Activated naive CD8-positive, alpha-beta T cell treated with anti-CD3 and anti-CD28 coated beads, Interleukin-2, amount 10 ng/mL, durations not matched to agents 7 days and 5 days (primary cell): ENCODE results near the gene PRKG2. TPM values are rescaled to one million over a fixed set of nuclear protein-coding genes. Genes with fewer than 3 reads are reported as not detected.
A peak's percentile ranks its signal among the peaks of the same experiment; 100 is the strongest.
"Not testable (repeated sequence)": the region's sequence is repeated elsewhere in the genome, so short reads cannot be mapped to it uniquely, and the experiment has no call there.

ENCODE experiments used
- ATAC-seq: fragments of 150-1000 bp; cut with Tn5 transposase; one replicate; pipeline ENCODE4 v1.10.0; 2021; ENCODE audit warnings: low read depth, moderate library complexity
- POLR2A ChIA-PET: fragments of 350-600 bp; sonication (Branson Sonifier 250); formaldehyde crosslinking; loops from one replicate; lab custom pipeline; 2021; ENCODE audit warnings: antibody characterized with exemption; lab: Charles Lee
- DNase-seq: peaks from one replicate; pipeline ENCODE4 v3.0.0; 2021
- H3K27ac Mint-ChIP-seq: one replicate; pipeline ENCODE4 v1.8.0; 2022; ENCODE audit warnings: mild to moderate bottlenecking, mixed read lengths
- H3K27me3 Mint-ChIP-seq: one replicate; pipeline ENCODE4 v1.8.0; 2022; ENCODE audit warnings: mild to moderate bottlenecking, moderate library complexity, mixed read lengths
- H3K36me3 Mint-ChIP-seq: one replicate; pipeline ENCODE4 v1.8.0; 2021; ENCODE audit warnings: mild to moderate bottlenecking, mixed read lengths
- H3K4me1 Mint-ChIP-seq: one replicate; pipeline ENCODE4 v1.8.0; 2021; ENCODE audit warnings: mixed read lengths
- H3K4me3 Mint-ChIP-seq: one replicate; pipeline ENCODE4 v1.8.0; 2022; ENCODE audit warnings: mild to moderate bottlenecking, moderate library complexity, mixed read lengths
- H3K9me3 Mint-ChIP-seq: one replicate; pipeline ENCODE4 v1.8.0; 2021; ENCODE audit warnings: mixed read lengths
- total RNA-seq, 2 experiments: library from RNA; stranded (reverse); gene quantifications; one replicate each; pipeline ENCODE4 v1.2.3, GENCODE V29; 2021

PRKG2 gene
- total RNA-seq, 2 experiments from 2014 or later = 1.1 to 1.2 TPM

DNA sequence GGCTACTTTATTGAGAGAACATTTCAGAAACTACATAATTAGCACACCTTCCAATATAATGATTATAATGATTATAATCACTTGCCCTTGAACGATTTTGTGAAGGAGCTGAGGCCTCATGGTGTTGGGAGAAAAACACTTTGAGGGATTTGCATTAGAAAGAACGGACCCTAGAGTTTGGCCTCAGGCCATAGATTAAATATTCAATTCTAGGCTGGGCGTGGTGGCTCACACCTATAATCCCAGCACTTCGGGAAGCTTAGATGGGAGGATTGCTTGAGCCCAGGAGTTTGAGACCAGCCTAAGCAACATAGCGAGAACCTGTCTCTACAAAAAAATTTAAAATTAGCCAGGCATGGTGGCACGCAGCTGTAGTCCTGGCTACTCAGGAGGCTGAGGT lies 12.9 kb upstream of the PRKG2 start:
- no peak for DNase-seq
- Mint-ChIP-seq H3K27ac (no peak overlapping the region), H3K27me3 (peaks cover 4% of the 10 kb centered on the region), H3K4me1 (no peaks in the 10 kb centered on the region), H3K36me3 (no peaks in the 10 kb centered on the region), H3K9me3 (peaks cover 8% of the 10 kb centered on the region), H3K4me3 (no peak overlapping the region)
- POLR2A ChIA-PET = no interaction called here
- no peak for ATAC-seq

DNA sequence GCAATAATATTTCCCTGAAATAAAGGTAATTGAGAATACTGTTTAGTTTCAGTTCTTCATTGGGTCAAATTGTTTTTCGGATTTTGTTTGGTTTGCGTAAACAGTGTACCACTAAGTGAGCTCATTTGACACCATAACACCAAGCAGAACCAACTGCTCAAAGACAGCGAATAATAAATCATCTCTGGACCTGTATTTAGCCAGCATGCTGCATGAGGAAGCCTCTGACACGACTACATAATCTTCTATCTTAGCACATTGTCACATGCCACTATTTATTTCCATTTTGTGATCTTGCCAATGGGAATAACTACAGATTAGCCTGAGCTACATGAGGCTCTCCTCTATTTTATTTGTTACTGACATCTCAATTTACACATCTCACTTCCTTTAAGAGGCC lies 12.1 kb upstream of the PRKG2 start:
- peaks cover 6% of the 10 kb centered on the region for H3K9me3 Mint-ChIP-seq
- H3K36me3 Mint-ChIP-seq = no peaks in the 10 kb centered on the region
- no peaks in the 10 kb centered on the region for H3K4me1 Mint-ChIP-seq
- H3K27ac Mint-ChIP-seq = no peak overlapping the region
- no peak overlapping the region for H3K4me3 Mint-ChIP-seq
- DNase-seq = no peak
- peaks cover 4% of the 10 kb centered on the region for H3K27me3 Mint-ChIP-seq
- ATAC-seq = no peak
- POLR2A ChIA-PET = no interaction called here

DNA sequence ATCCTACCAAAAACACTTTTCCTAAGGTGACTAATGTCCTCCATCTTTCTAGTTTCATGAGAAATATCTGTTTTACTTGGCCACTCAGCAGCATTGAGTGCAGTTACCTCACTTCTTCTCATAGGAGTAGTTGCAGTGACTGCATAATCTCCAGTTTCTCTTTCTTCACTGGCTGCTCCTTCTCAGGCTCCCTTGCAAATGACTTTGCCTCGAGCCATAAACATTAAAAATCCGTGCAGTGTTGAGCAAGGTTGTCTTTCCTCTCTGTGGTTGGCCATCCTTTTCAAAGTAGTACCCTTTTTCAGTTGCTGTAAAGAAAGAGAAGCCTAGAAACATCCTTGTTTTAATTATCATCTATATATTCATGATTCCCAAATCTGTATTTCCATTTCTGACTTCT lies 10.2 kb upstream of the PRKG2 start:
- no peaks in the 10 kb centered on the region for H3K9me3 Mint-ChIP-seq
- no peak for DNase-seq
- no peak overlapping the region for H3K4me3 Mint-ChIP-seq
- ATAC-seq = no peak
- peaks cover 3% of the 10 kb centered on the region for H3K27me3 Mint-ChIP-seq
- POLR2A ChIA-PET = no interaction called here
- no peak overlapping the region for H3K27ac Mint-ChIP-seq
- no peaks in the 10 kb centered on the region for H3K4me1 Mint-ChIP-seq
- no peaks in the 10 kb centered on the region for H3K36me3 Mint-ChIP-seq

DNA sequence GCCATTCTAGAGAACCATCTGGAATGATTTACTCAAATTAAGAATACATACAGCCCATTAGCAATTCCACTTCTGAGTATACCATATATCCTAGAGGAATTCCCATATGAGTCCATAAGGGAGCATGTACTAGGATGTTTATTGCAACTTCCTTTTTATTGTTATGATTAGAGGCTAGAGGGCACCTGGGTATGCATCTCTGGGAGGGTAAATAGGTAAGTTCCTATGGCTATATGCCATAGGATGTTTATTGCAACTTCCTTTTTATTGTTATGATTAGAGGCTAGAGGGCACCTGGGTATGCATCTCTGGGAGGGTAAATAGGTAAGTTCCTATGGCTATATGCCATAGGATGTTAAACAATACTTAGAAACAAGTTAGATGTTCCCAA lies 7.1 kb upstream of the PRKG2 start:
- POLR2A ChIA-PET, H3K36me3 Mint-ChIP-seq, ATAC-seq, H3K4me1 Mint-ChIP-seq, H3K4me3 Mint-ChIP-seq, H3K27ac Mint-ChIP-seq, H3K9me3 Mint-ChIP-seq, DNase-seq: not testable (repeated sequence)
- H3K27me3 Mint-ChIP-seq = peaks cover 12% of the 10 kb centered on the region

DNA sequence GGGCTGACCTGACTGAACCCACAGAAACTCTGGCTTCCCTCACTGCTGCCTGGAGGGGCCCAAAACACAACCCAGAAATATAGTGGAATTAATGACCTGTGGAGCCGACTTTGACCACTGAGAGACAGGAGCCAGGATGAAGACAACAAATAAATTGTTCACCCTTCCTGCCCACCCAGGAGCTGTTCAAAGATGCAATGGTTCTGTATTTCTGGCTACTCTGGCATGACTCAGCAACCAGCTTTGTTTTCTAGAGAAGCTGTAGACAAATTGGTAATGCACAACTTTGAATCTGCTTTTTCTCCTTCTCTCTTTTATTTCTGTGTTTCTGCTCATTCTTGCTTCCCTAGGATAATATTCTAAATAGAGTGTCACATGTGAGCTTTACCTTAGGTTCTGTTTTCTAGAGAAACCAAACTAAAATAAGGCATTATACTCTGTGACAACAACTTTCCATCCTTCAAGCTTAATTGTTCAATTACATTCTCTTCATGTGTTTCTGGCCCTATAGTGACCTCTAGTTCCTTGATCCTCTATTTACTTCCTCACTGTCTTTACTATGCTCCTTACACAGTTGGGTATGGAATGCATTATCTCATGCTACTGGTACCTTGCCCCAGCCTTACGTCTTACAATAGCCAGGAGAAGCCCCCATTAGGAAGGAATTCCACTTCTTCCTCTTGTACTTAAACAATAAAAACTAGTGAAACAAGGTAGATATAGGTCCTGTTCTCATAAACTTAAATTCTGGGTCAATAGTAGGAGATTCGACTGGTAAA lies 6.5 kb upstream of the PRKG2 start:
- POLR2A ChIA-PET = no interaction called here
- Mint-ChIP-seq H3K27ac (no peak overlapping the region), H3K4me1 (no peaks in the 10 kb centered on the region), H3K27me3 (peaks cover 14% of the 10 kb centered on the region), H3K9me3 (no peaks in the 10 kb centered on the region), H3K36me3 (no peaks in the 10 kb centered on the region), H3K4me3 (no peak overlapping the region)
- ATAC-seq = no peak
- DNase-seq = no peak

DNA sequence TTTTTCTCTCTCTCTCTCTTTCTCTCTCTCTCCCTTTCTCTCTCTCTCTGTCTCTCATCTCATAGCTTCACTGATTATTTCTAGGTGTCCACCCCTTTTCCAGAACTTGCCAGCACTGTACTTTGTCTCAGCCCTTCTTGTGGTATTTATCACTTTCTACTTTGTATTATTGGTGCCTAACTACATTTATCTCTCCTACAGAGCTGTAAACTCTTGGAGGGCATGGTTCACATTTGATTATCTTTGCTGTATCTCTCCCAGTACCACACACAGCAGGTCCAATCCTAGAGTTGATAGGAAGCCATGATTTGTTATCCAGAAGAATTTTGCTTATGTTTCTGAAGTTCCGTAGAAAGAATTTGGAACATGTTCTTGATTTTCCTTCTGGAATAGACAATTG lies 5.2 kb upstream of the PRKG2 start:
- POLR2A ChIA-PET = no interaction called here

DNA sequence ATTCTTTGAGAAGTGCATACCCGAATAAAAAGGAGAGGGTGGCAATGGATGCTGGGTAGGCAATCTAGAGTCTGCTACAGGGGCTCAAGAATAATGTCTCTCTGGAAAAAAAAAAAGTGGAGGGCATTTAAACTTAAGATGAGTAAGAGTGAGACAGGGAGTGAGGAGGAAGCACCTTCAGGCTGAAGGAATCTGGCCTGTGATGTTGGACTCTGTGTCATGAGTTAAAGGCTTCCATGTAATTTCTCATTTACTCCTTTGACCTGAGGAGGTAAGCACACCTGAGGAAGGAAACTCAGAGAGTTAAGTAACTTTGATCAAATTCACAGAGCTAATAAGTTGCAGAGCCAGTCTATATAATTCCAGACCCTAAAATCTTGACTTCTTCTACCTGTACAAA lies 3.2 kb upstream of the PRKG2 start:
- Mint-ChIP-seq H3K27ac (no peak overlapping the region), H3K4me3 (no peak overlapping the region), H3K9me3 (no peaks in the 10 kb centered on the region), H3K4me1 (peaks cover 8% of the 10 kb centered on the region), H3K27me3 (peaks cover 25% of the 10 kb centered on the region), H3K36me3 (no peaks in the 10 kb centered on the region)
- no peak for ATAC-seq
- DNase-seq = no peak
- POLR2A ChIA-PET = no interaction called here

More for the DNA sequence above, 5.2 kb upstream of the PRKG2 start:
- DNase-seq (no peak), ATAC-seq (no peak)
- no peaks in the 10 kb centered on the region for H3K9me3 Mint-ChIP-seq
- H3K36me3 Mint-ChIP-seq = no peaks in the 10 kb centered on the region
- peaks cover 26% of the 10 kb centered on the region for H3K27me3 Mint-ChIP-seq
- H3K4me1 Mint-ChIP-seq = peaks cover 5% of the 10 kb centered on the region
- no peak overlapping the region for H3K4me3 Mint-ChIP-seq
- no peak overlapping the region for H3K27ac Mint-ChIP-seq

DNA sequence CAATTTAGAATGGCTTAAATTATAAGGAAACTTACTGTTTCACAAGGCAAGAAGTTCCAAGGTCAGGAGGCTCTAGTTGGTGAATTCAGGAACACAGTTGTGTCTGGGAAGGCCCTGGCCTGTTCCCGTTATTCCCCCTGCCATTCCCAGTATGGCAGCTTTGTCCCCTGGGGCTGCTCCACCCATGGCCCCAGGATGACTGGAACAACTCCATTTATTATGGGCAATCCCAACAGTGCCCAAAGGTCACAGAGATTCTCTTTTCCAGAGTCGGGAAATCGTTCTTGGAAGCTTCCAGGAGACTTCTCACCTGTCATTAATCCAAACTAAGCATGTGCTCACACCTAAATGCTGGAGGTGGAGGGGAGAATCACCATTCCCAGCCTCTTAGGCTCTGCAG lies 2.8 kb upstream of the PRKG2 start:
- Mint-ChIP-seq H3K4me1 (peaks cover 8% of the 10 kb centered on the region), H3K27ac (no peak overlapping the region)
- no peak for ATAC-seq

DNA sequence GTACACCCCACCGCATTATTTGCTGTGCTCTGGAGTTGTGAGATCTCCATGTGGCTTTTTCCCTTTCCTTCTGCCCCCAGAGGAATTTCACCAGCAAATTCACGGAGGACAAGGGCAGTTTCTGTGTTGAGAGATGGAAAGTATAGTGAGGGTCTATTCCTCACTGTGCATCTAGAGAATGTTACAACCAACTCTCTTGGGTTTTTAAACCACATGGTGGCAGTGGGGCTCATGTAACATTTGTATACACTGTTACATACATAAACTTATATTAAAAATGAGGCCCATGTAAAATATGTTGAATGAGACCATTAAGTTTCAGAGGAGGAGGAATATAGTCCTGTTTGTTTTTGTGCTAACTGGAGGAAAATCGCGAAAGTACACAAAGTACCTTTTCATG lies 909 bp upstream of the PRKG2 start:
- H3K4me3 Mint-ChIP-seq = no peak overlapping the region

More for the DNA sequence above, 2.8 kb upstream of the PRKG2 start:
- Mint-ChIP-seq H3K9me3 (no peaks in the 10 kb centered on the region), H3K36me3 (no peaks in the 10 kb centered on the region), H3K27me3 (peaks cover 25% of the 10 kb centered on the region), H3K4me3 (no peak overlapping the region)
- POLR2A ChIA-PET = no interaction called here
- no peak for DNase-seq

DNA sequence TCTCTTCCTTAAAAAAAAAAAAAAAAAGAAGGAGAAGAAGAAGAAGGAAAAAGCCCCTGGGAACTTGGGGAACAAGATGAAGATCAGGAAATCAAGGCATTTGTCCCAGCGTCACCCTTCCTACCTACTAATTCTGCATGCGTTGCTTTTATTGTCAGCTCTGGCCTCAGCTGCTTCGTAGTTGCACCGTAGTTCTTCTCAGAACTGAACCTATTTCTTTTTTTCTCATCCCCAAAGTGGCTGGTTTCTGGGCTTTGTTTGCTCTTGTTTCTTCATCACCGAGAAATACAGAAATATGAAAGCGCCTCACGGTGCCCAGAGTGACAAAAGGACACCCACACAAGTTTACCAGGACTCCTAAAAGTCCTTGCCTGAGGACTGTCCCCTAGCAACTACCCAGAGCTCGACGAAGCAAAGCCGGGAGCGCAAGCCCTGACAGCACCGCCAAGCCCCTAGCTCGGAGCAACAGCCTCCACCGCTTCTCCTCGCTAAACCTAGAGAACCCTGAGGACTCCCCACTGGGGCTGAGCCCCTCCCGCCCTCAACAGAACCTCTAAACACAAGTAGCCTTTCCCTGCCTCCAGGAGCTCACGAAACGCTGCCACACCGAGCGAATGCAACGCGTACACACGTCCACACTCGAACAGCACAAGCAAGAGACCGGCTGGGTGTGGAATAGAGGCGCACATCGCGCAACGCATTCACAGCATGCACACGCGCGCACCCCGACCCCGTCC lies 710 bp downstream of the PRKG2 start:
- POLR2A ChIA-PET = no interaction called here
- Mint-ChIP-seq H3K27ac (no peak overlapping the region), H3K36me3 (no peaks in the 10 kb centered on the region), H3K4me3 (no peak overlapping the region), H3K4me1 (peaks cover 8% of the 10 kb centered on the region), H3K27me3 (peaks cover 37% of the 10 kb centered on the region), H3K9me3 (no peaks in the 10 kb centered on the region)
- DNase-seq (peak; percentile 30), ATAC-seq (peak; percentile 42)

More for the DNA sequence above, 909 bp upstream of the PRKG2 start:
- H3K36me3 Mint-ChIP-seq = no peaks in the 10 kb centered on the region
- no peaks in the 10 kb centered on the region for H3K9me3 Mint-ChIP-seq
- POLR2A ChIA-PET = no interaction called here
- peaks cover 8% of the 10 kb centered on the region for H3K4me1 Mint-ChIP-seq
- no peak for DNase-seq
- no peak for ATAC-seq
- peaks cover 34% of the 10 kb centered on the region for H3K27me3 Mint-ChIP-seq
- H3K27ac Mint-ChIP-seq = no peak overlapping the region

DNA sequence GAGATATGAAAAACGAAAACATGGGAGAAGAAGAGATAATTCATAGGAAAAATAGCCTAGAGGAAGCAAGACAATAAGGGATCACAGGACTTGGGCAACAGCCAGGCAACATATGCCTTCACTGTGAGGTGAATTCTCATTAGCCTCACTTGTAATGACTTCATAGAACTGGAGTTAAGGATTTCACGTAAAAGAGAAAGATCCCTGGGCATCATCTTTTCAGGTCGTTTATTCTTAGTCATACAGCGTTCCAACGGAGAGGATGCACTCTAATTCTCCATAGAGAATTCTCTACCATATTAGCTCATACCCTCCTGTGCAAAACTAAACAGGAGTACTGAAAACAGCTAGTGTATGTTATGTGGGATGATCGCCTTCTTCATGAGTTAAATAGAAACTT lies 1.4 kb downstream of the PRKG2 start:
- H3K27me3 Mint-ChIP-seq = peaks cover 38% of the 10 kb centered on the region
- POLR2A ChIA-PET = no interaction called here
- no peak for ATAC-seq
- no peaks in the 10 kb centered on the region for H3K36me3 Mint-ChIP-seq
- no peak overlapping the region for H3K4me3 Mint-ChIP-seq
- H3K27ac Mint-ChIP-seq = no peak overlapping the region
- no peak for DNase-seq
- no peaks in the 10 kb centered on the region for H3K9me3 Mint-ChIP-seq
- peaks cover 8% of the 10 kb centered on the region for H3K4me1 Mint-ChIP-seq

DNA sequence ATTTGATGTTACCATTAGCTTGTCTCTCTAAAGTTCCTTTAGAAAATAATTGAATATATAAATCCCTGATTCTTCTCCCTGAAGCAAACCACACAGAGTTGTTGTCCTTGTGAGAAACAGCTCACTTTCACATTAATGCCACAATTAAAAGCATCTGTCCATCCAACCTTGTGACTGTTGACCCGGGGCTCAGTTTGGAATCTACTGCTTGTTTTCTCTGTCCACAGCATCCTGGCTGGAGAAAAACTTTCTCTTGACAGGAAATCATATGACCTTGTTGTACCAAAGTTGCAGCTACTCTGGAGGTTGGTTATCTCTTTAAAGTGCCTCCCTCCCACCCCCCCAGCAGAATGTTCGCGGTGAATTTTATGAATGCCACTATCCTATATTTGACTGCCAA lies 3.1 kb downstream of the PRKG2 start:
- ATAC-seq (no peak), DNase-seq (no peak)
- Mint-ChIP-seq H3K27me3 (peaks cover 31% of the 10 kb centered on the region), H3K36me3 (no peaks in the 10 kb centered on the region), H3K27ac (no peak overlapping the region), H3K4me1 (peaks cover 8% of the 10 kb centered on the region), H3K9me3 (no peaks in the 10 kb centered on the region), H3K4me3 (no peak overlapping the region)
- POLR2A ChIA-PET = no interaction called here

DNA sequence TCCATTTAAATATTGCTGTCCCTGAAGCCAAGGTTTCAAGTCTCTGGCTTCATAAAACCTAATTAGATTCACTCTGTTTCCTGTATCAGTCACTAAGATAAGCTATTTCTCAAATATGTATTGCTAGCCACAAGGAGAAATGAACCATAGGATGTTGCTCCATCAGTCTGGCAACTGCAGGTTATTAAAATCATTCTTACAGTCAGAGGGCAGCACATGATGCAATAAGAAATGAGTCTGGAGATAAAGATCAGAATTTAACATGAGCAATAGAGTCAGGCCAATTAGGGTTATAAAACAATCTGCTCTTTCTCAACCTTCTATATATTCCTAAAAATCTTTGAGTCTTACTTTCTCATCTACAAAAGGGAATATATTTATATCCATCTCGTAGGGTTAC lies 7.2 kb downstream of the PRKG2 start:
- H3K27me3 Mint-ChIP-seq = peaks cover 17% of the 10 kb centered on the region
- ATAC-seq (no peak), DNase-seq (no peak)
- H3K9me3 Mint-ChIP-seq = no peaks in the 10 kb centered on the region
- no peaks in the 10 kb centered on the region for H3K36me3 Mint-ChIP-seq
- H3K27ac Mint-ChIP-seq = no peak overlapping the region
- H3K4me1 Mint-ChIP-seq = no peaks in the 10 kb centered on the region
- POLR2A ChIA-PET = no interaction called here
- no peak overlapping the region for H3K4me3 Mint-ChIP-seq

DNA sequence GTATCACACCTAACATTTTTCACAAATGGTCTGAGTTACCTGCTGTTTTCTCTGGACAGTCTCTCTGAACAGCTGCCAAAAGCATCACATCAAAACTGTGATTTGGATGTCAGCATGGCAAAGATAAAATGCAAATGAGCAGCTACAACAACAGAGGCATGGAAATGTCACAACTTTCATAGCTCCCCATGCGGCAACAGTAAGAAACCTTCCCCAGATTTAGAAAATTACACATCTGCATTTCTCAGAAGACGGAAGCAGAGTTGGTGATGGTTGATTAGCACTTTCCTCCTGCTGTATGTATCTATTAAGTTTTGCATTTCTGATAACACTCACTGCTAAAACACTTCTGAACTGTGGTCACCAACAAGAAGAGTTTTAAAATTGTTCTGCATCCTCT lies 9.7 kb downstream of the PRKG2 start:
- no peaks in the 10 kb centered on the region for H3K9me3 Mint-ChIP-seq
- peaks cover 3% of the 10 kb centered on the region for H3K27me3 Mint-ChIP-seq
- H3K36me3 Mint-ChIP-seq = no peaks in the 10 kb centered on the region
- DNase-seq (no peak), ATAC-seq (no peak)
- no peaks in the 10 kb centered on the region for H3K4me1 Mint-ChIP-seq
- POLR2A ChIA-PET = no interaction called here
- H3K27ac Mint-ChIP-seq = no peak overlapping the region
- H3K4me3 Mint-ChIP-seq = no peak overlapping the region
